Measurements from ENCODE around the gene REEP3.

GRCh38 chr10:63664341-63664885 lies 143.2 kb downstream of the REEP3 start:
- TF ChIP-seq POLR2A (IDR thresholded peaks at IDR 0.05) (no peak), CTCF (IDR thresholded peaks at IDR 0.05) (no peak)

Data from body of pancreas (tissue), 4 donors.